NCI-H1105 (cell line): Measurements from ENCODE around the gene RAB11FIP4.

Experiments
- DNase-seq: peaks from one replicate; lab custom pipeline; 2025; lab: John Stamatoyannopoulos, UW

Gene RAB11FIP4

GRCh38 chr17:31405890-31406371, 14.5 kb downstream of the RAB11FIP4 start:
- no peak for DNase-seq

DNA sequence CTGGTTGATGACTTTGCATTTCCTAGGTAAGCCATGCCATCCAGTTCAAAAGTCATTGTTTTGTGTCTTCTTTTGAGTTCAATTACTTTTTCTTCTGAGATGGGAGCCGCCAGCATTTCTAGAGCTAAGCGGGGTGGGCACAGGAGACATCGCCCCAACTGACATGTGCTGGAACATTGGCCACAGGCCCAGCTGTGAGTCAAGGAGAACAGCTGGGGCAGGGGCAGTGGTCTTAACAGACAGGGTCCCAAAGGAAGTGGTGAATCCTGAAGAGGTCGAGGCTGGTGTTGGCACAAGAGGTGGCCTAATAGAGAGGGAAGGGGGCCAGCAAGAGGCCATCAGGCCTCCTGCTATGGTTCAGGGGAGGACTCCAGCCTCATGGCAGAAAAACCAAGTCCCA, 17.1 kb downstream of the RAB11FIP4 start:
- no peak for DNase-seq

- DNase-seq: no peak
Observed at GRCh38 chr17:31411707-31412285, 20.3 kb downstream of the RAB11FIP4 start.

DNA sequence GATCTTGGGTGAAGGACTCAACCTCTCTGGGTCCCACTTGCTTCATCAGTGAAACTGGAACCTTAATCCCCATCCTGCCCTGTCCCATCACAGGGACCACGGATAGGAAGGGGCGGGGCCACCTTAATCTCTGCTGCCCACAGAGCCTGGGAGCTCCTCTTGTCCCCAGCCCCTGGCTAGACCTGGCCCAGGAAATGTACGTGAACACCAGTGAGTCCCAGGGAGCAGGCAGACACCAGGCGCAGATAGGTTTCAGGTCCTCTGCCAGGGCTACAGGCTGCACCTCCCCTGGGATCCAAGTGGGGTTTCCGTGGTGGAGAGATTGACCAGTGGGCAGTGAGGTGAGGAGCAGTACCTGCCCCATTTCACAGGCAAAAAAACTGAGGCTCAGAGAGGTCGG, 21.0 kb downstream of the RAB11FIP4 start:
- no peak for DNase-seq

GRCh38 chr17:31413081-31413799, 21.8 kb downstream of the RAB11FIP4 start:
- no peak for DNase-seq

DNA sequence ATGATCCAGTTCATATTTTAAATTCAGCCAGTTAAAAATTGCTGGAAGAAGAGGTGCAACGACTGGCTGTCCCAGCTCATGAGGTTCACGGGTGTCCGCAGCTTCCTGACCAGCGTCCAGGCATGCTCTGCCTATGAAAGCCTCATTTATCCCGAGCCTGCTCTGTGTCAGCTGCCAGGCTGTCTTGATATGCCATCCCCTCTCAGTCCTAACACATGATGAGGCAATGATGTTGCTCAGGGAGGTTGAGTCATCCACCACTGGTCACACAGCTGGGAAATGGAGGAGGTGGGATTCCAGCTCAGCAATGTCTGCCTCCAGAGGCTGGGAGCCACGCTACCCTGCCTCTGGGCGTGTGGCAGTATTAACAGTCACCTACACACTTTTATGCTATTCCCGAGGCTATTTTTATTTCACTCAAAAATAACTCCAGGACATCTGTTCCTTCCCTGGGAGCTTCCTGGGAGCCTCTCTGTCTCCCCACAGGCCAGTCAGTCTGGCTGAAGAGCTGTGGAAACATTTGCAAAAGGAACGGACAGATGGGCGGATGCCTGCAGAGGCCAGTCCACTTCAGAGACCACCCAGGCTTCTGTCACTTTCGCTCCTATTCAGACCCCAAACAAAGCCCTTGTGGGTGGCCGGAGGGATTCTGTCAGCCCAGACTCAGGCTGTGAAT, 22.5 kb downstream of the RAB11FIP4 start:
- DNase-seq: no peak

DNA sequence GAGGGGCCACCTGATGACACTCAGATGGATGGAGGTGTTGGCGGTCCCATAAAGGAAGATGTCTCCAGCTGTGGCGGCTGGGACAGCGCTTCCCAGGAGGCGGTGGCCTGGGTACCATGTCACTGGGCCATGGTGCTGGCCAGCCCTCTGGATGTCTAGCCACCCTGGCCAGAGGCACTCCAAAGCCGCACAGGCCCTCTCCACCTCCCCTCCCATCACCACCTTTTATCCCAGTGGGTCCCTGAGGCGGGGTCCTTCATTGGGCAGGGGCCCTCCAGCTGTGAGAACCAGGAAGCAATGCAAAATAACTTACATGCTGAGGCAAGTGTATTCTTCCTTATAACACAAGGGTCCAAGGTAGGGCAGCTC, 23.1 kb downstream of the RAB11FIP4 start:
- no peak for DNase-seq

DNA sequence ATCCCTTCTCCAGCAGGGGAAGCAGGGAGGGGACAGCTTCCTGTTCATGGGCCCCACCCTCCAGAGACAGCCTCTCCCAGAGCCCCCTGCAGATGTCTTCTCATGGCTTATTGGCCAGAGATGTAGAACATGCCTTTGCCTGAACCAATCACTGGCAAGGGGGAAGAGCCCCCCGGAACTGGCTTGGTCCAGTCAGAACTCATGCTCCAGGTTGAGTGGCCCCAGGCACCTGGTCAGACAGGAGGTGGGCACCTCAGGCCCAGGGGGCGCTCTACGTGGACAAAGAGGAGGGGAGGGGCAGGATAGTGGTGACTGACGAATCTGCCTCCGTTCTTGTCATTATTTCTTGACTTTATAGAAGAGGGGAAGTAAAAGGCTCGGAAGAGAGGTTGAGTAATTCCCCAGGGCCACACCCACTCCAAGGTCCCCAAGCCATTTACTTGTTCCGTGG, 23.6 kb downstream of the RAB11FIP4 start:
- DNase-seq: no peak

DNA sequence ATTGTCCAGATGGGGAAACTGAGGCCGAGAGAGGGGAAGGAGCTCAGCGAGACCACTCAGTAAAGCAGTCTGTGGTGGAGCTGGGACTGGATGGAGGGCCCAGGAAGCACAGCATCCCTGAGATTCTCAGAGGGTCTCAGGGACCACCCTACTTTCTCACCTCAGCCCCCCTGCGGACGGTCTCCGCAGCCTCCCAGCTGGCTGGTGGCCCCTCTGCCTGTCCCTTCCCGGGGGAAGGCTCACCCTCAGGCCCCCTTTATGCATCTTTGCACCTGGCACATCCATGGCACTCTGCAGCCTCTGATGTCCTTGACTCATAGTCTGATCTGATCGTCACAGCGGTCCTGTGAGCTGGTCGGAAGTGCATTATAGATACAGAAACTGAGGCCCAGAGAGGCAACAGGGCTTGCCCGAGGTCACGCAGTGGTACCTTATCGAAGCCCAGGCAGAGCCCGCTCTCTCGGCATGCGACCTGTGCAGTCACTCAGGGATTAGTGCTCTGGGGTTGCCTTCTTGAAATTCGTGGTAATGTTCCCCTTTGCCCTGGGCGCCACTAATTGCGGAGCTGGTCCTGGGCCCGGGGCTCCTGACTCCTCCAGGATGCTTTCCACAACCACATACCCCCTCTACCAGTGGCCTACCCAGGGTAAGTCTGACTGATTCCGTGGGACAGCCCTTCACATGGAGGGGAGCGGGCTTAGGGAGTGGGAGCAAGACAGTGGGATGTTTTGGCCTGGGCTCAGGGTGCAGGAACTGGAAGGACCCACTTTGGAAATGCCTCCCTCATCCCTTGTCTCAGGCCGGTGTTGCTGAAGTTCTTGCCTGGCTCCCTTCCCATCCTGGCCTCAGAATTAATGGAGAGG, 24.4 kb downstream of the RAB11FIP4 start:
- DNase-seq: no peak

- DNase-seq: no peak
Observed at GRCh38 chr17:31416503-31416923, 25.0 kb downstream of the RAB11FIP4 start.

DNA sequence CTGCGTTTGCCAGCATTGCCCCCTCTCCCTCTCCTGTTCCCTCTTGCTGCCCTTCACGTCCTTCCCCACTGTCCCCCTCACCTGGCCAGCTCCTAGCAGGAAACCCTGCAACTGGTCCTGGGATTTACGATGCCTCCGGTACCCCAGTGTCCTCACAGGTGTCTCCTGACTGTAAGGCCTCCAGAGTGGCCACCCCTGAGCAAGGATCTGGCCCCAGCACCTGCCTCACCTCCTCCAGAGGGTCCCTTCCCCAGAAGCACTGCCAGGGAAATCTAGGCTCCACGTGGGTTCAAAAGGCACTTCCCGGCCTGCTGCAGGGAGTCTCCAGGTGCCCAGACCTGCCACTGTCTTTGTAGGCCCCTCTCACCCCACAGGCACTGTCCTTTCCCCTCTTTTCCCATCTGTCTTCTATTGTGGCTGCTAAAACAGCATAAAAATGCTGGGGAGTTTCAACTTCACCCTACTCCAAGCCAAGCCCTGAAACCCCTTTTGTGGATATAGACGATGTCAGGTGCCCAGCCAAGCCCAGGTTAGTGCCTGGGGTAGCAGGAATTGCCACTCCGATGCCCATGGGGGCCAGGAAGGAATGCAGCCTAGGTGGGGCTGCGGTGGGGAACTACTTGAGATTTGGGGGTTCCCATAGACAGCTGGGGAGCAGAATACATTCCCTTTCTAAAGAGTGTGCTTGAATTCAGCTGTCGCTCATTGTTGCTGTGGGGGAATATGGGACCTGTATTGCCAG, 25.7 kb downstream of the RAB11FIP4 start:
- DNase-seq: no peak

- no peak for DNase-seq
Observed at GRCh38 chr17:31418773-31419350, 27.4 kb downstream of the RAB11FIP4 start.

DNA sequence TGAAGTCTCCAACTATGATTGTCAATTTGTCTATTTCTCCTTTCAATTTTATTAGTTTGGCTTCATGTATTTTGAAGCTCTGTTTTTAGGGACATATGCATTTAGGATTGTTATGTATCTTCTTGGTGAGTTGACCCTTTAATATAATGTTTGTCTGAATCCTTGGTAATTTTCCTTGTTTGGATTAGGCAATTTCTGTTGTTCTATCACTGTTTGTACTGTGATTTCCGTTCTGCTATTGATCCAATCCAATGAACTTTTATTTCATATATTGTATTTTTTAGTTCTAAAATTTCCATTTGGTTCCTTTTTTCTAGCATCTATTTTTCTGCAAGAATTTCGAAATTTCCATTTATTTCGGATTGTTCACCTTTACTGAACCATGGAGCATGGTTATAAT, 31.0 kb downstream of the RAB11FIP4 start:
- no peak for DNase-seq

DNA sequence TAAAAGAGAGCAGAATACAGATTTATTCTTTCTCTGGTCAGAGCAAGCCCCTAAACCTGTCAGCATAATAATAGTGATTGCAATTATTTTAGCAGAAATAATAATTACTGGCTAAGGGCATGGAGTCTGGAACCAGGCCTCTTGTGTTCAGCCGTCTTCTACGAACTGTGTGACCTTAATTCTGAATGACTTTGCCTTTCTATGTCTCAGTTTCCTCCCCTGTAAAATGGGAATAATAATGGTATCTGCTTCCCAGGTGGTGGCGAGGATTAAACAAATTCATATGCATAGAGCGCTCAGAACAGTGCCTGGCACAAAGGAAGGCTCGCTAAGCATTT, 33.4 kb downstream of the RAB11FIP4 start:
- no peak for DNase-seq

GRCh38 chr17:31425282-31426040, 34.0 kb downstream of the RAB11FIP4 start:
- no peak for DNase-seq

DNA sequence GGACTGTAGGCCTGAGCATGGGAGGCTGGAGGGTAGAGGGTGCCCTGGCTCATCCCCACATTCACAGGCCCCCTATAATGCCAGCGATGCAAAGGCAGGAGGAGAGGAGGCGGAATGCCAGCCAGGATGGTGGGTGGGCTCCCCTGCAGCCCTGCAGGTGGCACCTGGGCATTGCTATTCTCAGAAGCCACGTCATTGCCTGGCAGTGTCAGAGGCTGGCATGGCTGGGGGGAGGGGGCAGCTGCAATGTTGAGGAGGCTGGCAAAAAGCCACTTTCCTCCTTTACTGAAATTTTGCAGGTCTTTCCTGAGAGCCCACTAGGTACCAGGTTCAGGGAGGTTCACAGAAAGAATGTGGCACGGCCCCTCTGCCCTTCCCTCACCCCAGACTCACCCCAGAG, 36.2 kb downstream of the RAB11FIP4 start:
- DNase-seq: peak; percentile 4

DNA sequence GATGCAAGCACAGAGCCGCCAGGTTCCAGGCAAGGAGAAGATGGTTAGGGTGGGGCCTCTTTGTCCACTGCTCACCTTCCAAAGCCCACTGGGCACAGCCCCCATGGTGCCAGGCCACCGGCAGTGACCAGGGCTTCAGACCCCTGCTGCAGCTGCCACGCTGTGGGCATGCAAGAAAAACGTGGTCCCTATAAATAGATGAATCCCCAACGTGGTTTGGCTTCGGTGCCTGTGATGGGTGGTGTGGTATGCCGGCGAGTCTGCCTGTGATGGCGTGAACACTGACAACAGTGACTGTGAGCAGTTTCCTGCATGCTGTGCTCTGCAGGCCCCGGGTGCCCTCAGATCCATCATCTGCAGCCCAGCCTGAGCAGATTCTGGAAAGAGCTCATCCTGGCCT, 36.6 kb downstream of the RAB11FIP4 start:
- DNase-seq: no peak

GRCh38 chr17:31428512-31428911, 37.0 kb downstream of the RAB11FIP4 start:
- no peak for DNase-seq

DNA sequence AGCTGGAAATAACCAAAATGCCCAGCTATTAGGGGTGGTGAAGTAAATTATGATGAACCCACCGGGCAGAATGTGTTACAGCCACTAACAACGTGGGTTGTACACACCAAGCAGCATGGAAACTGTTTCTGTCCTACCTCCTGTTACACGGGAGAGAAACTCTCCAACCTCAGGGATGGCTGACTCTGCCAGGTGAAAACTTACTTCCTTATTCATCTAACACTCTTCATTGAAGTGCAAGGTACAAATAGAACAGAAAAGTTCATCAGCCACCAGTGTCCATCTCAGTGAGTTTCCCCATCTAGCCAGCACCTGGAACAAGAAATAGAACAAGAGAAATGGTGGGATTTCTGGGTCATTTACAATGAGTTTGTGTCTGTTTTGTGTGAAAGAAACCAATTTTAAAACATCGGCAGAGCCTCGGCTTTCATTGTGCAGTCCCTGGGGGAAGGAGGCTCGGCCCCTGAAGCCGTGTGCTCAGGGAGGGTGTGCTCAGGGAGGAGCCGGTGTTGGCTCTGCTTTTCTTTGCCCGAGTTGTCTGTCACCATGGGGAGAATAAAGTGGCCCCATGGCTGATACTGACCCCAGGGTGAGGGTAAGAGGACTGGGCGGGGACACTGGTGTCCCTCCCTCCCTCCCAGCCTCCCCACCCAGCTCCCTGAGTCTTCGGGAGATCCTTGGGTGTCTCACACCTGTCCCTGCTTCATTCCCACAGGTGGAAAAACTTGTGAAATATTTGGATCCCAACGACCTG, 39.8 kb downstream of the RAB11FIP4 start:
- DNase-seq: peak; percentile 6
